Measurements from ENCODE around the gene RILP.

Gene RILP

DNA sequence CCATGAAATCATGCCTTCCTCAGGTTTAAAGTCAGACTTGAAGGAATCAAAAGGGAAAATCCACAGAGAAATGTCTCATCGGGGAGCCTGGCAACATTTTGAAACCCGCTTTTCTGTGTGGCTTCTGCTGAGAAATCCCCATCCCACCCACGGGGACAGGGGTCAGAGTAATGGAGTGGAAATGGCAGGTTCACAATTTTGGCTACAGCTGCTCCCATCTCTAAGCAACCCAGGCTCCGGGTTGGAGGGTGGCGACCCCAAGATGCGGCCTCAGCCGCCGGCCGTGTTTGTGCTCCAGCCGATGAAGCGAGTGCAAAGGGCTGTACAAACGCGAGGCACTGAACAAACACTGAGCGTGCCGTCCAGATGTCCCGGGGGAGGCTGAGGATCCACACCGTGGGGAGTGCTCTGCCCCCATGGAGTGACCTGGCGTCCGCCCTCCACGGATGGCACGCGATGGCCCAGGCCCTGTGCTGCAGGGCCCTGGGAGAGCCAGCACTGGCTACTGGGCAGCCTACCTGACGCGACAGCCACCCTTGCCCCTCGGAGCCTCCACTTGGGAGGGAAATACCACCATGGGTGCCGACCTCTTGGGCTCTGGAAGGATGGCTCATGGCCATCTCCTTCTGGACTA lies 43.2 kb downstream of the RILP start:
- H3K4me3 ChIP-seq (ENCODE audit: low read depth, low read length): no peak overlapping the region
- TF ChIP-seq, protein P1, sequence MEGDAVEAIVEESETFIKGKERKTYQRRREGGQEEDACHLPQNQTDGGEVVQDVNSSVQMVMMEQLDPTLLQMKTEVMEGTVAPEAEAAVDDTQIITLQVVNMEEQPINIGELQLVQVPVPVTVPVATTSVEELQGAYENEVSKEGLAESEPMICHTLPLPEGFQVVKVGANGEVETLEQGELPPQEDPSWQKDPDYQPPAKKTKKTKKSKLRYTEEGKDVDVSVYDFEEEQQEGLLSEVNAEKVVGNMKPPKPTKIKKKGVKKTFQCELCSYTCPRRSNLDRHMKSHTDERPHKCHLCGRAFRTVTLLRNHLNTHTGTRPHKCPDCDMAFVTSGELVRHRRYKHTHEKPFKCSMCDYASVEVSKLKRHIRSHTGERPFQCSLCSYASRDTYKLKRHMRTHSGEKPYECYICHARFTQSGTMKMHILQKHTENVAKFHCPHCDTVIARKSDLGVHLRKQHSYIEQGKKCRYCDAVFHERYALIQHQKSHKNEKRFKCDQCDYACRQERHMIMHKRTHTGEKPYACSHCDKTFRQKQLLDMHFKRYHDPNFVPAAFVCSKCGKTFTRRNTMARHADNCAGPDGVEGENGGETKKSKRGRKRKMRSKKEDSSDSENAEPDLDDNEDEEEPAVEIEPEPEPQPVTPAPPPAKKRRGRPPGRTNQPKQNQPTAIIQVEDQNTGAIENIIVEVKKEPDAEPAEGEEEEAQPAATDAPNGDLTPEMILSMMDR (IDR thresholded peaks at IDR 0.05; ENCODE audit: low read depth, low read length): no peak

DNA sequence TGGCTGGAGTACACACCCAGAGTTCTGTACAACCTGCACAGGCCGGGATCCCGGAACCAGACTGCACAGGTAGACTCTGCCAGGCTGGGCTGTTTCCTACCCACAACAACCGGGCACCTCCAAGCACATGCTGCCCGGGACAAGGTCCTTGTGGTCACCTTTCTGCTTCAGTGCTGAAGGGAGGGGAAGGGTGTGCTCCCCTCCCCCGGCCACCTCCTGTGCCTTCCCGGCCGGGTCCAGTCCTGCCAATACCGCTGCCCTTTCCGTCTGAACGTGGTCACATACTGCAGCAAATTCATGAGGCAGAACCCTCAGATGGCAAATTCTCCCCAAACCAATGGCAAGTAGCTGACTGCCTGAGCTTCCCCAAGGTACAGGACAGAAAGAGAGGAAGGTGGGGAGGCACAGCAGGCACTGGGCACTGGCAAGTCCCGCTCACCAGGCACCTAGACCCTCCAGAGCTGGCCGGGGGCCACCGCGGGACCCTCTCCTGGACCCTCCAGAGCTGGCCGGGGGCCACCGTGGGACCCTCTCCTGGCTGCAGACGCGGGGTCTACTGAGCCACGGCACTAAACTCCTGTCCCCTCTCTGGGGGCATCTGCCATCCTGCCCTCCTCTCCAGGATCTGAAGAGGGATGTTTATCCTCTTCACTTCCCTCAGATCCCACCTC lies 43.9 kb downstream of the RILP start:
- no peak overlapping the region for H3K4me3 ChIP-seq (ENCODE audit: low read depth, low read length)
- TF ChIP-seq, protein P1 (IDR thresholded peaks at IDR 0.05; ENCODE audit: low read depth, low read length): no peak

DNA sequence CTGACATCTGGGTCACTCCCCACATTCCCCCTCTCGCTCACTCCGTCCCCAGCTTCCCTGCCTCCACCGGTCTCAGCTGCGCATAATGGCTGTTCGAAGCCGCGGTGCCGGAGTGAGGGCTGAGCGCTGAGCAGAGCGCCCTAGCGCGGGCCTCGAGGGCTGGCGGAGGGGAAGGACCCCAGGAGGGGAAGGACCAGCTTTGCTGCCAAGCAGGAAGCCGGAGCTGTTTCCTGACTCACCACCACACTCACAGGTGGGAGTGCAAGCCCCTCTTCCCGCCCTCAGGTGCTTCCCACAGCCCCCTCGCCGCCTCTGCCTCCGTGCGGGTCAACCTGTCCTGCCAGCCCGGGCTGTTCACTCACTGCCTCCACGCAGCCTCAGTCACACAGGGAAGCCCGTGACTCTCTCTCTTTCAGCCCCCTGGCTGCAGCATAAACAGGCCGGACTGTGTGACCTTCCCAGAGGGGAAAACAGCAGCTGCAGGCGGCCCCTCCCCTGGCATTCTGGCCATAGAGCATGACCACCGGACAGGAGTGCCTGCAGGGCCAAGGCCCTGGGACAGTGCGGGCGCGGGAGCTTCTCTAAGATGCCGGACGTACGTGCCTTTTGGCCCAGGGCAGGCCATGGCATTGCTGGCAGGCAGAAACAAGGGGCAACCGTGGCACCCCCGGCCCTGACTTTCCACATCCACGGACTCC lies 44.7 kb downstream of the RILP start:
- TF ChIP-seq, protein P1 (IDR thresholded peaks at IDR 0.05; ENCODE audit: low read depth, low read length): no peak

DNA sequence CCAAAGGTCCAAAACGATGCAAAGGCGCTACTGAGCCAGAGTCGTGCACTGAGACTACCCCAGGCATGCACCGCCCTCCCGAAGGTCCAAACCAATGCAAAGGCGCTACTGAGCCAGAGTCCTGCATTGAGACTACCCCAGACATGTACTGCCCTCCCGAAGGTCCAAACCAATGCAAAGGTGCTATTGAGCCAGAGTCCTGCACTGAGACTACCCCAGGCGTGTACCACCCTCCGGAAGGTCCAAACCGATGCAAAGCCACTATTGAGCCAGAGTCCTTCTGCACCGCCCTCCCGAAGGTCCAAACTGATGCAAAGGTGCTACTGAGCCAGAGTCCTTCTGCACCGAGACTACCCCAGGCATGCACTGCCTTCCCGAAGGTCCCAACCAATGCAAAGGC lies 48.1 kb downstream of the RILP start:
- TF ChIP-seq, protein P1 (IDR thresholded peaks at IDR 0.05; ENCODE audit: low read depth, low read length): no peak
- no peak overlapping the region for H3K4me3 ChIP-seq (ENCODE audit: low read depth, low read length)

More for the DNA sequence above, 44.7 kb downstream of the RILP start:
- H3K4me3 ChIP-seq (ENCODE audit: low read depth, low read length): no peak overlapping the region

DNA sequence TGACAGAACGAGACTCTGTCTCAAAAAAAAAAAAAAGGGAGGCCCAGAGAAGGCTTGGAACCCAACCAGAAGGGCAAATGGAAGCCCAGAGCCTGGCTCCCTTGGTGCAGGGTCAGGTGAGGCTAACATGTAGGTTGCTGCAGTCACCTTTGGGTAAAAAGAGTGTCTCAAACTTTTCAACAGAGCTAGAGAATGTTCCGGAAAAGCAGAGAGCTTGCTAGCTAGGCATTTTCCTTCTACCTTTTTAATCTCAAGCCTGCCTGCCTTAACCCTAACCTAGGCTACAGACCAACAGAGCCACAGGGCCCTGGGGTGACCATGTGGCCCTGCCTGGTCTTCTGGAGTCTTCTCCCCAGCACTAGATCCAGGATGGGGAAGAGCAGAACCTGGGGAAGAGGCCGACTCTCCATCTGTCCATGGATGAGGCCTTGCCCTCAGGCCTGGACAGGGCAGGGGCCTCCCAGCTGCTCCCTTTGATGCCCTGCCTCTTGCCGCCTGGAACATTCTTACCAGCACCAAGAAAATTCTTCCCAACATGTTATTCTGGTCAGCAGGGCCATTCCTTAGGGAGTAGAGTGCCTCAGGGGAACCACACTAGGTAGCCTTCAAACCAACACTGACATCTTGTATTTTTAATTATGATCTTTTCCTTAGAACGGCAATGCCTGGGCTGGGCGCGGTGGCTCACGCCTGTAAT lies 51.1 kb downstream of the RILP start:
- no peak overlapping the region for H3K4me3 ChIP-seq (ENCODE audit: low read depth, low read length)

DNA sequence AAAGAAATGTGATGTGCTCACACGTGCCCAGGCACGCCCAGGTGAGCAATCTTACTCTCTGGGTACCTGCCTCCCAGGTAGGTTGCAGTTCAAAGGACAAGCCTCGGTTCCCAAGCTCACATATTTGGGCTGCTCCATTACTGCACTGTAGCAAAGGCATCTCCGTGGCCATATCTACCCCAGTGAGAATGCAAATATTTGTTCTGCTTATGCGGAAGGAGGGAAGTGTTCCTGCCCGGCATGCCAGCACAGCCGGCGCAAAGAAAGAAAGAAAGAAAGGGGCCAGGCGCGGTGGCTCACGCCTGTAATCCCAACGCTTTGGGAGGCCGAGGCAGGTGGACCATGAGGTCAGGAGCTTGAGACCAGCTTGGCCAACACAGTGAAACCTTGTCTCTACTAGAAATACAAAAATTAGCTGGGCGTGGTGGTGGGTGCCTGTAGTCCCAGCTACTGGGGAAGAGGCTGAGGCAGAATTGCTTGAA lies 51.8 kb downstream of the RILP start:
- TF ChIP-seq, protein P1 (IDR thresholded peaks at IDR 0.05; ENCODE audit: low read depth, low read length): no peak
- no peak overlapping the region for H3K4me3 ChIP-seq (ENCODE audit: low read depth, low read length)

More for the DNA sequence above, 51.1 kb downstream of the RILP start:
- TF ChIP-seq, protein P1 (IDR thresholded peaks at IDR 0.05; ENCODE audit: low read depth, low read length): no peak

Measured in WI38 (cell line).